Large intestine (tissue), 3 donors: ENCODE data around the gene SYNDIG1. TPM values are rescaled to one million over a fixed set of nuclear protein-coding genes. Genes with fewer than 3 reads are reported as not detected.

Source experiments
- DNase-seq, 2 donors: peaks; one replicate each; pipeline versions ENCODE4 v3.0.0 to v3.0.0-alpha.2; 2013
- H3K27ac ChIP-seq: one replicate; pipeline ENCODE4 v1.5.1; 2013; ENCODE audit warnings: low read length
- H3K27me3 ChIP-seq: 2 replicates; pipeline ENCODE4 v1.6.1; 2013; ENCODE audit warnings: low read length; ENCODE audit not compliant: control insufficient read depth, insufficient read depth
- H3K36me3 ChIP-seq: 2 replicates; pipeline ENCODE4 v1.6.1; 2013; ENCODE audit warnings: low read length; ENCODE audit not compliant: control insufficient read depth, insufficient read depth
- H3K4me1 ChIP-seq: one replicate; pipeline ENCODE4 v1.6.1; 2013; ENCODE audit warnings: low read length; ENCODE audit not compliant: control insufficient read depth, insufficient read depth
- H3K4me3 ChIP-seq: one replicate; pipeline ENCODE4 v1.5.1; 2013; ENCODE audit warnings: low read length
- H3K9me3 ChIP-seq: one replicate; pipeline ENCODE4 v1.6.1; 2013; ENCODE audit warnings: mild to moderate bottlenecking, low read depth, low read length, moderate library complexity; ENCODE audit not compliant: control insufficient read depth
- whole genome bisulfite sequencing: methylation state at CpG from one replicate; pipeline ENCODE4 v1.1.5; 2013; ENCODE audit warnings: low lambda C conversion rate; ENCODE audit not compliant: insufficient coverage; 5-methylcytosine and 5-hydroxymethylcytosine counted together
- polyA plus RNA-seq: library from polyadenylated mRNA; unstranded; fragments of 120-200 nt; gene quantifications from one replicate; pipeline ENCODE4 v1.2.1, GENCODE V29; 2013

The SYNDIG1 gene
- polyA plus RNA-seq, 1 donor: 2.0 TPM

GRCh38 chr20:24673678-24674570, 204.5 kb downstream of the SYNDIG1 start:
- H3K27ac ChIP-seq: no peak overlapping the region
- H3K9me3 ChIP-seq: no peaks in the 10 kb centered on the region
- H3K27me3 ChIP-seq: no peaks in the 10 kb centered on the region
- no peak overlapping the region for H3K4me3 ChIP-seq
- peaks cover 10% of the 10 kb centered on the region for H3K4me1 ChIP-seq
- no peaks in the 10 kb centered on the region for H3K36me3 ChIP-seq
- no CpG with 5 or more reads among the region's 13 CpGs for WGBS
- DNase-seq: no peak

- WGBS: no CpG with 5 or more reads among the region's 10 CpGs
- Histone ChIP-seq H3K9me3 (no peaks in the 10 kb centered on the region), H3K4me3 (no peak overlapping the region), H3K27me3 (no peaks in the 10 kb centered on the region), H3K27ac (no peak overlapping the region), H3K36me3 (no peaks in the 10 kb centered on the region), H3K4me1 (peaks cover 10% of the 10 kb centered on the region)
- DNase-seq: no peak
Measured at GRCh38 chr20:24674921-24675605, 205.6 kb downstream of the SYNDIG1 start.

- WGBS: 80% methylated on average over 1 of the region's 8 CpGs
- no peaks in the 10 kb centered on the region for H3K27me3 ChIP-seq
- H3K4me1 ChIP-seq: peaks cover 10% of the 10 kb centered on the region
- no peak overlapping the region for H3K4me3 ChIP-seq
- no peak overlapping the region for H3K27ac ChIP-seq
- no peak for DNase-seq
- no peaks in the 10 kb centered on the region for H3K9me3 ChIP-seq
- no peaks in the 10 kb centered on the region for H3K36me3 ChIP-seq
Measured at GRCh38 chr20:24675651-24676352, 206.4 kb downstream of the SYNDIG1 start.

GRCh38 chr20:24676353-24676977, 207.0 kb downstream of the SYNDIG1 start:
- DNase-seq: no peak
- H3K9me3 ChIP-seq: no peaks in the 10 kb centered on the region
- peaks cover 10% of the 10 kb centered on the region for H3K4me1 ChIP-seq
- H3K27ac ChIP-seq: no peak overlapping the region
- no CpG with 5 or more reads among the region's 11 CpGs for WGBS
- H3K36me3 ChIP-seq: no peaks in the 10 kb centered on the region
- no peaks in the 10 kb centered on the region for H3K27me3 ChIP-seq
- no peak overlapping the region for H3K4me3 ChIP-seq

GRCh38 chr20:24676978-24677370, 207.5 kb downstream of the SYNDIG1 start:
- Histone ChIP-seq H3K9me3 (no peaks in the 10 kb centered on the region), H3K27me3 (no peaks in the 10 kb centered on the region), H3K4me3 (no peak overlapping the region), H3K27ac (no peak overlapping the region), H3K36me3 (no peaks in the 10 kb centered on the region), H3K4me1 (peaks cover 10% of the 10 kb centered on the region)
- whole genome bisulfite sequencing: no CpG with 5 or more reads among the region's 6 CpGs
- DNase-seq: no peak

- peaks cover 10% of the 10 kb centered on the region for H3K4me1 ChIP-seq
- no peaks in the 10 kb centered on the region for H3K36me3 ChIP-seq
- no peak overlapping the region for H3K4me3 ChIP-seq
- no CpG with 5 or more reads among the region's 9 CpGs for WGBS
- peak; percentile 80 to 88 for DNase-seq
- no peaks in the 10 kb centered on the region for H3K27me3 ChIP-seq
- peak overlapping the region; percentile 44 for H3K27ac ChIP-seq
- no peaks in the 10 kb centered on the region for H3K9me3 ChIP-seq
Measured at GRCh38 chr20:24677626-24678315, 208.3 kb downstream of the SYNDIG1 start.

GRCh38 chr20:24678351-24679106, 209.1 kb downstream of the SYNDIG1 start:
- Histone ChIP-seq H3K9me3 (no peaks in the 10 kb centered on the region), H3K4me1 (peaks cover 10% of the 10 kb centered on the region), H3K36me3 (no peaks in the 10 kb centered on the region), H3K4me3 (no peak overlapping the region), H3K27me3 (no peaks in the 10 kb centered on the region), H3K27ac (peak overlapping the region; percentile 44)
- 86% methylated on average over 1 of the region's 15 CpGs for WGBS
- DNase-seq: no peak

- H3K36me3 ChIP-seq: no peaks in the 10 kb centered on the region
- no peaks in the 10 kb centered on the region for H3K27me3 ChIP-seq
- DNase-seq: peak in 1 of 2 donors; percentile 25
- no peak overlapping the region for H3K27ac ChIP-seq
- H3K4me1 ChIP-seq: peaks cover 10% of the 10 kb centered on the region
- no peaks in the 10 kb centered on the region for H3K9me3 ChIP-seq
- no peak overlapping the region for H3K4me3 ChIP-seq
- 100% methylated on average over 1 of the region's 9 CpGs for WGBS
Measured at GRCh38 chr20:24679448-24680047, 210.1 kb downstream of the SYNDIG1 start.
